IMR-90 (cell line): ENCODE data around the gene BRINP3. TPM values are rescaled to one million over a fixed set of nuclear protein-coding genes. Genes with fewer than 3 reads are reported as not detected.

ENCODE experiments used
- ATAC-seq: fragments of 200-7000 bp; cut with Tn5 transposase; 2 replicates; pipeline ENCODE4 v1.9.1; 2020; ENCODE audit warnings: low read depth, mild to moderate bottlenecking, moderate library complexity
- BruUV-seq: library from RNA; stranded (reverse); fragments of 400-500 nt; replicated peaks from 2 replicates; lab custom pipeline; 2021; lab: Mats Ljungman, UMichigan
- CTCF ChIA-PET: fragments of 300-600 bp; formaldehyde crosslinking; extraction: SDS; loops from one replicate; lab custom pipeline; 2021; ENCODE audit warnings: antibody characterized with exemption; lab: Yijun Ruan, JAX
- POLR2A ChIA-PET: fragments of 300-600 bp; sonication (Branson Sonifier 250); formaldehyde crosslinking; loops from one replicate; lab custom pipeline; 2022; ENCODE audit warnings: antibody characterized with exemption; ENCODE audit not compliant: unreplicated experiment; lab: Charles Lee
- DNase-seq: peaks from one replicate; pipeline ENCODE4 v3.0.0; 2013
- H2AFZ ChIP-seq: replicated peaks from 2 replicates; pipeline ENCODE3; 2013; ENCODE audit warnings: low read length, mild to moderate bottlenecking; ENCODE audit not compliant: poor library complexity
- H2AK5ac ChIP-seq: 2 replicates; pipeline ENCODE4 v1.6.1; 2013; ENCODE audit warnings: low read depth, low read length, inconsistent platforms
- H2AK9ac ChIP-seq: replicated peaks from 2 replicates; pipeline ENCODE3; 2013; ENCODE audit warnings: mild to moderate bottlenecking, low read depth, low read length, moderate library complexity; ENCODE audit not compliant: poor library complexity
- H2BK120ac ChIP-seq: 2 replicates; pipeline ENCODE4 v1.6.1; 2013; ENCODE audit warnings: low read depth, low read length, inconsistent platforms
- H2BK15ac ChIP-seq: 3 replicates; pipeline ENCODE4 v1.6.1; 2013; ENCODE audit warnings: low read depth, low read length, inconsistent platforms
- H2BK20ac ChIP-seq: 2 replicates; pipeline ENCODE4 v1.6.1; 2013; ENCODE audit warnings: low read depth, mild to moderate bottlenecking, inconsistent platforms, low read length, moderate library complexity
- H2BK5ac ChIP-seq: 2 replicates; pipeline ENCODE4 v1.6.1; 2013; ENCODE audit warnings: mild to moderate bottlenecking, low read depth, low read length, inconsistent platforms; ENCODE audit not compliant: poor library complexity, severe bottlenecking
- H3K14ac ChIP-seq: replicated peaks from 2 replicates; pipeline ENCODE4 v1.6.1; 2013; ENCODE audit warnings: low read depth, low read length, inconsistent platforms
- H3K18ac ChIP-seq: 2 replicates; pipeline ENCODE4 v1.6.1; 2013; ENCODE audit warnings: low read depth, low read length, control low read depth
- H3K23ac ChIP-seq: 2 replicates; pipeline ENCODE4 v1.6.1; 2013; ENCODE audit warnings: low read depth, low read length, inconsistent platforms
- H3K27ac ChIP-seq: 2 replicates; pipeline ENCODE4 v1.5.1; 2013; ENCODE audit warnings: mild to moderate bottlenecking, control low read depth, low read length; ENCODE audit not compliant: insufficient read depth
- H3K27me3 ChIP-seq: 2 replicates; pipeline ENCODE4 v1.6.1; 2013; ENCODE audit warnings: low read length; ENCODE audit not compliant: control insufficient read depth, insufficient read depth
- H3K36me3 ChIP-seq: 2 replicates; pipeline ENCODE4 v1.6.1; 2013; ENCODE audit warnings: low read length, mixed read lengths; ENCODE audit not compliant: control insufficient read depth, insufficient read depth
- H3K4ac ChIP-seq: 2 replicates; pipeline ENCODE4 v1.6.1; 2013; ENCODE audit warnings: low read depth, low read length, inconsistent platforms
- H3K4me1 ChIP-seq: 2 replicates; pipeline ENCODE4 v1.6.1; 2013; ENCODE audit warnings: low read length, mixed read lengths; ENCODE audit not compliant: control insufficient read depth, insufficient read depth
- H3K4me2 ChIP-seq: 2 replicates; pipeline ENCODE4 v1.6.1; 2013; ENCODE audit warnings: low read depth, mild to moderate bottlenecking, control low read depth, low read length, moderate library complexity
- H3K4me3 ChIP-seq: 2 replicates; pipeline ENCODE4 v1.5.1; 2013; ENCODE audit warnings: low read depth, mild to moderate bottlenecking, control low read depth, low read length, moderate library complexity; ENCODE audit not compliant: insufficient read depth
- H3K56ac ChIP-seq: 2 replicates; pipeline ENCODE4 v1.6.1; 2013; ENCODE audit warnings: low read length, inconsistent platforms; ENCODE audit not compliant: insufficient read depth; ENCODE audit errors: extremely low read depth
- H3K79me1 ChIP-seq, 2 experiments: 2 replicates each; pipeline ENCODE4 v1.6.1; 2013; ENCODE audit warnings: low read length in 2 of 2, inconsistent platforms in 1 of 2, low read depth in 1 of 2
- H3K9ac ChIP-seq: 2 replicates; pipeline ENCODE4 v1.6.1; 2013; ENCODE audit warnings: low read depth, low read length, control low read depth
- H3K9me1 ChIP-seq: 2 replicates; pipeline ENCODE4 v1.6.1; 2013; ENCODE audit warnings: low read length, inconsistent platforms; ENCODE audit not compliant: insufficient read depth
- H3K9me3 ChIP-seq: 2 replicates; pipeline ENCODE4 v1.6.1; 2013; ENCODE audit warnings: low read length; ENCODE audit not compliant: control insufficient read depth, insufficient read depth
- H4K20me1 ChIP-seq: 2 replicates; pipeline ENCODE4 v1.6.1; 2013; ENCODE audit warnings: low read length, inconsistent platforms; ENCODE audit not compliant: insufficient read depth
- H4K5ac ChIP-seq: 2 replicates; pipeline ENCODE4 v1.6.1; 2013; ENCODE audit warnings: mild to moderate bottlenecking, low read depth, low read length, control low read depth
- H4K8ac ChIP-seq, 2 experiments: 2 replicates each; pipeline ENCODE4 v1.6.1; 2013; ENCODE audit warnings: low read depth in 2 of 2, low read length in 2 of 2, control low read depth in 1 of 2, inconsistent platforms in 1 of 2
- H4K91ac ChIP-seq: 2 replicates; pipeline ENCODE4 v1.6.1; 2013; ENCODE audit warnings: low read depth, low read length, inconsistent platforms; ENCODE audit not compliant: insufficient read depth
- BHLHE40 ChIP-seq: fragments of 150-350 bp; IDR thresholded peaks from 2 replicates; pipeline ENCODE4 v1.6.1; 2016; ENCODE audit warnings: mild to moderate bottlenecking, low read depth, low read length
- CEBPB ChIP-seq: IDR thresholded peaks from 2 replicates; pipeline ENCODE4 v1.6.1; 2012; ENCODE audit warnings: low read depth, low read length, improper control_type of control experiment
- CHD1 ChIP-seq: IDR thresholded peaks from 2 replicates; pipeline ENCODE4 v1.6.1; 2012; ENCODE audit warnings: low read depth, low read length, improper control_type of control experiment
- FOS ChIP-seq: fragments of 150-350 bp; IDR thresholded peaks from 2 replicates; pipeline ENCODE4 v1.6.1; 2016; ENCODE audit warnings: low read depth, low read length
- MAFK ChIP-seq: IDR thresholded peaks from 2 replicates; pipeline ENCODE4 v1.6.1; 2012; ENCODE audit warnings: low read depth, low read length, improper control_type of control experiment
- MAZ ChIP-seq: IDR thresholded peaks from 2 replicates; pipeline ENCODE4 v1.6.1; 2012; ENCODE audit warnings: low read depth, mild to moderate bottlenecking, low read length, improper control_type of control experiment, moderate library complexity, borderline replicate concordance
- MXI1 ChIP-seq: IDR thresholded peaks from 2 replicates; pipeline ENCODE4 v1.6.1; 2012; ENCODE audit warnings: low read depth, mild to moderate bottlenecking, low read length, moderate library complexity, borderline replicate concordance
- NFE2L2 ChIP-seq: fragments of 150-350 bp; IDR thresholded peaks from 2 replicates; pipeline ENCODE4 v1.6.1; 2016; ENCODE audit warnings: low read depth, mild to moderate bottlenecking, low read length
- RAD21 ChIP-seq: IDR thresholded peaks from 2 replicates; pipeline ENCODE4 v1.6.1; 2012; ENCODE audit warnings: low read length, improper control_type of control experiment
- RCOR1 ChIP-seq: IDR thresholded peaks from 2 replicates; pipeline ENCODE4 v1.6.1; 2012; ENCODE audit warnings: mild to moderate bottlenecking, low read length, improper control_type of control experiment; ENCODE audit not compliant: insufficient replicate concordance
- SMC3 ChIP-seq: fragments of 150-350 bp; IDR thresholded peaks from 2 replicates; pipeline ENCODE4 v1.6.1; 2016; ENCODE audit warnings: low read depth, mild to moderate bottlenecking, antibody characterized with exemption, low read length, moderate library complexity
- WGBS, 2 experiments: methylation state at CpG; one replicate each; pipeline versions ENCODE4 v1.1.5 to v1.1.7; 2013; ENCODE audit warnings: missing lambda C conversion rate in 2 of 2; ENCODE audit not compliant: insufficient read length in 1 of 2; ENCODE audit errors: extremely low coverage in 2 of 2; 5-methylcytosine and 5-hydroxymethylcytosine counted together
- dilution Hi-C: fragments of 300-500 bp; cut with HindIII; formaldehyde crosslinking; loops from one replicate; pipeline ENCODE4 v1.14.3; 2018; ENCODE audit warnings: low sequenced_read_pairs; ENCODE audit not compliant: unreplicated experiment
- in situ Hi-C: fragments of 300-500 bp; cut with MboI; formaldehyde crosslinking; loops from 3 replicates; pipeline ENCODE4 v1.14.3; 2019; ENCODE audit warnings: low sequenced_read_pairs, inconsistent platforms, mixed read lengths
- intact Hi-C: fragments of 100-400 bp; cut with micrococcal nuclease; formaldehyde crosslinking; loops from 2 replicates; pipeline ENCODE4 v1.10.0; 2022
- polyA plus RNA-seq, 3 experiments: library from polyadenylated mRNA; depleted of rRNA; stranded (reverse); fragments of >200 nt; gene quantifications; 2 replicates each; pipeline ENCODE4 v1.2.3, GENCODE V29; 2012; ENCODE audit warnings: low replicate concordance in 1 of 3
- total RNA-seq: library from RNA; depleted of rRNA; stranded (reverse); fragments of >200 nt; gene quantifications from 2 replicates; pipeline ENCODE4 v1.2.3, GENCODE V29; 2012
- TF ChIP-seq, protein P1 (sequence below): fragments of 150-350 bp; IDR thresholded peaks from 2 replicates; pipeline ENCODE4 v1.6.1; 2017; ENCODE audit warnings: mild to moderate bottlenecking, antibody characterized with exemption, low read length, low read depth
- TF ChIP-seq, protein P2 (sequence below): fragments of 150-350 bp; IDR thresholded peaks from 2 replicates; pipeline ENCODE4 v1.6.1; 2016; ENCODE audit warnings: low read depth, mild to moderate bottlenecking, low read length, moderate library complexity, borderline replicate concordance

BRINP3 gene
- total and polyA plus RNA-seq, 2 of the 4 experiments (the other 2 are of a cell fraction): 0.15 to 0.36 TPM

DNA sequence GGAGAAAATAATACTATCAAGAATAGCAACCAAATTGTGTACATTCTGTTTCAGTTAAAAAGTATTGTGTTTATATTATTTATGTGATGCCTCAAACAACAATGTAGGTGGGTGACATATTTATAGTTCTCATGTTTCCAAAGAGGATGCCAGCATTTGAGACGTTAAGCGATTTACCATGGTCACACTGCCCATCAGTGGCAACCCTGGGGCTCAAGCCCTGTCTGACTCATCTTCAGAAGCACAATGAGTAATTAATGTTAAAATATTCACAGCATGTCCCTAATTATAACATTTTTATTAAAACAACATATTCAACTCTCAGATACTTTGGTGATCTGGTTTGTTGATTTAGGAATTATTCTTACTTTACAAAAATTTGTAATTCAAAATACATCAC lies 409.4 kb downstream of the BRINP3 start:
- Histone ChIP-seq H3K9me3 (no peaks in the 10 kb centered on the region), H4K5ac (no peak overlapping the region), H3K23ac (no peak overlapping the region), H3K9me1 (no peaks in the 10 kb centered on the region), H3K4me3 (no peak overlapping the region), H3K79me1 (no peaks in the 10 kb centered on the region), H3K56ac (no peak overlapping the region), H3K36me3 (no peaks in the 10 kb centered on the region), H2AK9ac (no peak overlapping the region), H3K18ac (no peak overlapping the region), H4K91ac (no peak overlapping the region), H2BK5ac (no peak overlapping the region), H3K4ac (no peak overlapping the region), H3K27ac (no peak overlapping the region), H2BK120ac (no peak overlapping the region), H3K27me3 (no peaks in the 10 kb centered on the region), H2AK5ac (no peak overlapping the region), H3K9ac (no peak overlapping the region), H3K4me1 (no peaks in the 10 kb centered on the region), H3K4me2 (no peak overlapping the region), H2AFZ (no peak overlapping the region), H2BK15ac (no peak overlapping the region; the same call in 2 of the 3 replicates), H4K20me1 (no peaks in the 10 kb centered on the region), H4K8ac (no peak overlapping the region), H3K14ac (no peak overlapping the region), H2BK20ac (no peak overlapping the region)
- BruUV-seq: no TSS peak
- dilution Hi-C loops: no loop called here
- intact Hi-C loops: no loop called here
- TF ChIP-seq CEBPB: no peak
- TF ChIP-seq, protein P1, sequence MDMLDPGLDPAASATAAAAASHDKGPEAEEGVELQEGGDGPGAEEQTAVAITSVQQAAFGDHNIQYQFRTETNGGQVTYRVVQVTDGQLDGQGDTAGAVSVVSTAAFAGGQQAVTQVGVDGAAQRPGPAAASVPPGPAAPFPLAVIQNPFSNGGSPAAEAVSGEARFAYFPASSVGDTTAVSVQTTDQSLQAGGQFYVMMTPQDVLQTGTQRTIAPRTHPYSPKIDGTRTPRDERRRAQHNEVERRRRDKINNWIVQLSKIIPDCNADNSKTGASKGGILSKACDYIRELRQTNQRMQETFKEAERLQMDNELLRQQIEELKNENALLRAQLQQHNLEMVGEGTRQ: no peak
- TF ChIP-seq, protein P2, sequence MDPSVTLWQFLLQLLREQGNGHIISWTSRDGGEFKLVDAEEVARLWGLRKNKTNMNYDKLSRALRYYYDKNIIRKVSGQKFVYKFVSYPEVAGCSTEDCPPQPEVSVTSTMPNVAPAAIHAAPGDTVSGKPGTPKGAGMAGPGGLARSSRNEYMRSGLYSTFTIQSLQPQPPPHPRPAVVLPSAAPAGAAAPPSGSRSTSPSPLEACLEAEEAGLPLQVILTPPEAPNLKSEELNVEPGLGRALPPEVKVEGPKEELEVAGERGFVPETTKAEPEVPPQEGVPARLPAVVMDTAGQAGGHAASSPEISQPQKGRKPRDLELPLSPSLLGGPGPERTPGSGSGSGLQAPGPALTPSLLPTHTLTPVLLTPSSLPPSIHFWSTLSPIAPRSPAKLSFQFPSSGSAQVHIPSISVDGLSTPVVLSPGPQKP: no peak
- TF ChIP-seq MAZ: no peak
- no peak for TF ChIP-seq FOS
- TF ChIP-seq RAD21: no peak
- no peak for TF ChIP-seq SMC3
- no peak for TF ChIP-seq CHD1
- no peak for TF ChIP-seq NFE2L2
- no peak for TF ChIP-seq RCOR1
- no peak for TF ChIP-seq BHLHE40
- no peak for TF ChIP-seq MAFK
- TF ChIP-seq MXI1: no peak
- ChIA-PET POLR2A (interaction anchor here (0.5 kb wide), 1 partner anchor 44 kb away, joined by 6 read pairs; no protein-coding TSS in a partner anchor), CTCF (no interaction called here)
- ATAC-seq (no peak), DNase-seq (no peak)
- no CpG with 5 or more reads among the region's 2 CpGs for WGBS, 2 experiments
- in situ Hi-C loops: no loop called here
